ENCODE data around the gene IFNGR1.

DNA sequence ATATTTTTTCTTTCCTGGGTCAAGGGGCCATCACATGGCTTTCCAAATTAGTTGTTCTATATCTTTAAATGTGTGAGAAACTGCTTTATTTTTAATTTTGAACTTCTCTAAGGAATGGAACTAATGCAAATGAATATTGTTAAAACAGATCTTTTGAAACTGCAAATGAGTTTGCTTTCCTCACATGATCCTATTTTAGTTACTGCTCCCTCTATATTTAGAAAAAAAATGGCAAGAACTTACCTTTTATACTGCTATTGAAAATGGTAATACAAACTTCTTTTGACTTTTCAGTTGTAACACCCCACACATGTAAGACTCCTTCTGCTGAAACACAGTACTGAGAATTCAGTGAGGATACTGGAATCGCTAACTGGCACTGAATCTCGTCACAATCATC lies 15.9 kb downstream of the IFNGR1 start:
- TF ChIP-seq BRCA1 (IDR thresholded peaks at IDR 0.05; ENCODE audit: low read depth, low read length) (no peak), HDAC2 (IDR thresholded peaks at IDR 0.05) (no peak), EP300 (IDR thresholded peaks at IDR 0.05; ENCODE audit: borderline replicate concordance in 1 of 2, control insufficient read depth in 1 of 2, low read depth in 2 of 2, low read length in 2 of 2) (peak in 1 of 2 experiments; percentile 28; a peak in 1 of 4 replicates), RCOR1 (conservative IDR thresholded peaks at IDR 0.05; ENCODE audit: low read depth, low read length) (no peak), MEF2A (IDR thresholded peaks at IDR 0.05; ENCODE audit: insufficient read depth, low read depth, low read length) (peak; percentile 78; the same call in 1 of the 2 replicates), EZH2 (IDR thresholded peaks at IDR 0.05; ENCODE audit: borderline replicate concordance, control insufficient read depth, low read depth, low read length) (no peak), ZNF24 (IDR thresholded peaks at IDR 0.05) (no peak), POLR2AphosphoS5 (IDR thresholded peaks at IDR 0.05; ENCODE audit: low read length) (no peak), TAF1 (IDR thresholded peaks at IDR 0.05; ENCODE audit: borderline replicate concordance, low read depth, low read length) (no peak)
- TF ChIP-seq, protein P1, sequence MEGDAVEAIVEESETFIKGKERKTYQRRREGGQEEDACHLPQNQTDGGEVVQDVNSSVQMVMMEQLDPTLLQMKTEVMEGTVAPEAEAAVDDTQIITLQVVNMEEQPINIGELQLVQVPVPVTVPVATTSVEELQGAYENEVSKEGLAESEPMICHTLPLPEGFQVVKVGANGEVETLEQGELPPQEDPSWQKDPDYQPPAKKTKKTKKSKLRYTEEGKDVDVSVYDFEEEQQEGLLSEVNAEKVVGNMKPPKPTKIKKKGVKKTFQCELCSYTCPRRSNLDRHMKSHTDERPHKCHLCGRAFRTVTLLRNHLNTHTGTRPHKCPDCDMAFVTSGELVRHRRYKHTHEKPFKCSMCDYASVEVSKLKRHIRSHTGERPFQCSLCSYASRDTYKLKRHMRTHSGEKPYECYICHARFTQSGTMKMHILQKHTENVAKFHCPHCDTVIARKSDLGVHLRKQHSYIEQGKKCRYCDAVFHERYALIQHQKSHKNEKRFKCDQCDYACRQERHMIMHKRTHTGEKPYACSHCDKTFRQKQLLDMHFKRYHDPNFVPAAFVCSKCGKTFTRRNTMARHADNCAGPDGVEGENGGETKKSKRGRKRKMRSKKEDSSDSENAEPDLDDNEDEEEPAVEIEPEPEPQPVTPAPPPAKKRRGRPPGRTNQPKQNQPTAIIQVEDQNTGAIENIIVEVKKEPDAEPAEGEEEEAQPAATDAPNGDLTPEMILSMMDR (IDR thresholded peaks at IDR 0.05 in 2 of 3, conservative IDR thresholded peaks at IDR 0.05 in 1 of 3; ENCODE audit: control insufficient read depth in 2 of 3, extremely low read depth in 1 of 3, insufficient read depth in 1 of 3, low read depth in 3 of 3, low read length in 3 of 3) = no peak

All from GM12878 (cell line).